ENCODE data around the gene HELQ. TPM values are rescaled to one million over a fixed set of nuclear protein-coding genes. Genes with fewer than 3 reads are reported as not detected.
A peak's percentile ranks its signal among the peaks of the same experiment; 100 is the strongest.

The HELQ gene
- total and polyA plus RNA-seq, 2 of the 13 experiments (the other 11 are each of a cell fraction or from before 2014, with no cell fraction given): 6.6 to 10.8 TPM

DNA sequence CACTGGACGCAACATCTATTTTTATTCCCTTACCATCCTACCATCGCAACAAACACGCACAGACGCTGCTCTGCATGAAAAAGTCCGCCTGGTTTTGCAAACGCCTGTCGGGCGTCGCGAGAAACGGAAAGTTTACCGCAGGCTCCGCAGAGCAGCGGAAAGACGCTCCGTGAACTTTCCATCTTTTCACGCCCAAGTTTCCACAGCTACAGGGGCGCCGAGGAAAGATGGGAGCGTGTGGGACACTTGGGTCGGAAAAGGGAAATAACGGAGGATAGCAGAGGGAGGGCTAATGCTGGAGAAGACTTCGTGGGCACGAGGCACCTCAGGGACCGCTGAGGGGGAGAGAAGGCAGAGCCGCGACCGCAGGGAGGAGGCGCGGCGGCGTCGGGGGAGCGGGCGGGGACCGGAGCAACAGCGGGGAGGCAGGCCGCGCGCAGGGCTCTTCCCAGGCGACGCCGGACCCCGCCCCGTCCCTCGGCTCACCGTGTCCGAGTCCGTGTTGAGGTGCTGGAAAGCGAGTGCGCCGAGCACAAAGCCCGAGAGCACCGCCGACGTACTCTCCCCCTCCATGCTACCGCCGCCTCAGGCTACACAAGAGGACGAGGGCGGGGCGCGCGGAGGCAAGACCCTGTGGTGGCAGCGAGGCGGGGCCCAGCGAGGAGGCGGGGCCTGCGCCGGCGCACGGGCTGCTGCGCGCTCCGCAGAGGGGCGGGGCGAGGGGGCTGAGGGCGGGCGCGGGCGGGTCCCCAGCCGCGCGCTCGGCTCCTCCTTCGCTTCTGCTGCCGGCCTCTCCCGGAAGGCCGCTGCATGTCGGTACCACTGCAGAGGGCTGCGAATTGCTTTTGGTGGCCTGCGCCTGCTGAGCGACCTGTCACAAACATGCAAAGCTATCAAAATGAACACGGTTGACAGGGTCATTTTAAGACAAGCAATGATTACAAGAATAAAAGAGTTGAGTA lies 29.2 kb upstream of the HELQ start, which contains the start of gene ABRAXAS1 (continued):
- TF ChIP-seq, protein P1, sequence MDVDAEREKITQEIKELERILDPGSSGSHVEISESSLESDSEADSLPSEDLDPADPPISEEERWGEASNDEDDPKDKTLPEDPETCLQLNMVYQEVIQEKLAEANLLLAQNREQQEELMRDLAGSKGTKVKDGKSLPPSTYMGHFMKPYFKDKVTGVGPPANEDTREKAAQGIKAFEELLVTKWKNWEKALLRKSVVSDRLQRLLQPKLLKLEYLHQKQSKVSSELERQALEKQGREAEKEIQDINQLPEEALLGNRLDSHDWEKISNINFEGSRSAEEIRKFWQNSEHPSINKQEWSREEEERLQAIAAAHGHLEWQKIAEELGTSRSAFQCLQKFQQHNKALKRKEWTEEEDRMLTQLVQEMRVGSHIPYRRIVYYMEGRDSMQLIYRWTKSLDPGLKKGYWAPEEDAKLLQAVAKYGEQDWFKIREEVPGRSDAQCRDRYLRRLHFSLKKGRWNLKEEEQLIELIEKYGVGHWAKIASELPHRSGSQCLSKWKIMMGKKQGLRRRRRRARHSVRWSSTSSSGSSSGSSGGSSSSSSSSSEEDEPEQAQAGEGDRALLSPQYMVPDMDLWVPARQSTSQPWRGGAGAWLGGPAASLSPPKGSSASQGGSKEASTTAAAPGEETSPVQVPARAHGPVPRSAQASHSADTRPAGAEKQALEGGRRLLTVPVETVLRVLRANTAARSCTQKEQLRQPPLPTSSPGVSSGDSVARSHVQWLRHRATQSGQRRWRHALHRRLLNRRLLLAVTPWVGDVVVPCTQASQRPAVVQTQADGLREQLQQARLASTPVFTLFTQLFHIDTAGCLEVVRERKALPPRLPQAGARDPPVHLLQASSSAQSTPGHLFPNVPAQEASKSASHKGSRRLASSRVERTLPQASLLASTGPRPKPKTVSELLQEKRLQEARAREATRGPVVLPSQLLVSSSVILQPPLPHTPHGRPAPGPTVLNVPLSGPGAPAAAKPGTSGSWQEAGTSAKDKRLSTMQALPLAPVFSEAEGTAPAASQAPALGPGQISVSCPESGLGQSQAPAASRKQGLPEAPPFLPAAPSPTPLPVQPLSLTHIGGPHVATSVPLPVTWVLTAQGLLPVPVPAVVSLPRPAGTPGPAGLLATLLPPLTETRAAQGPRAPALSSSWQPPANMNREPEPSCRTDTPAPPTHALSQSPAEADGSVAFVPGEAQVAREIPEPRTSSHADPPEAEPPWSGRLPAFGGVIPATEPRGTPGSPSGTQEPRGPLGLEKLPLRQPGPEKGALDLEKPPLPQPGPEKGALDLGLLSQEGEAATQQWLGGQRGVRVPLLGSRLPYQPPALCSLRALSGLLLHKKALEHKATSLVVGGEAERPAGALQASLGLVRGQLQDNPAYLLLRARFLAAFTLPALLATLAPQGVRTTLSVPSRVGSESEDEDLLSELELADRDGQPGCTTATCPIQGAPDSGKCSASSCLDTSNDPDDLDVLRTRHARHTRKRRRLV (CRISPR knock-in tag; IDR thresholded peaks at IDR 0.05): no peak
- TF ChIP-seq HMGA1 (CRISPR knock-in tag; conservative IDR thresholded peaks at IDR 0.05) (no peak), NFATC3 (CRISPR knock-in tag; IDR thresholded peaks at IDR 0.05) (peak; percentile 58; the same call in 1 of the 2 replicates), ZNF3 (CRISPR knock-in tag; IDR thresholded peaks at IDR 0.05) (no peak)
- TF ChIP-seq, protein P2, sequence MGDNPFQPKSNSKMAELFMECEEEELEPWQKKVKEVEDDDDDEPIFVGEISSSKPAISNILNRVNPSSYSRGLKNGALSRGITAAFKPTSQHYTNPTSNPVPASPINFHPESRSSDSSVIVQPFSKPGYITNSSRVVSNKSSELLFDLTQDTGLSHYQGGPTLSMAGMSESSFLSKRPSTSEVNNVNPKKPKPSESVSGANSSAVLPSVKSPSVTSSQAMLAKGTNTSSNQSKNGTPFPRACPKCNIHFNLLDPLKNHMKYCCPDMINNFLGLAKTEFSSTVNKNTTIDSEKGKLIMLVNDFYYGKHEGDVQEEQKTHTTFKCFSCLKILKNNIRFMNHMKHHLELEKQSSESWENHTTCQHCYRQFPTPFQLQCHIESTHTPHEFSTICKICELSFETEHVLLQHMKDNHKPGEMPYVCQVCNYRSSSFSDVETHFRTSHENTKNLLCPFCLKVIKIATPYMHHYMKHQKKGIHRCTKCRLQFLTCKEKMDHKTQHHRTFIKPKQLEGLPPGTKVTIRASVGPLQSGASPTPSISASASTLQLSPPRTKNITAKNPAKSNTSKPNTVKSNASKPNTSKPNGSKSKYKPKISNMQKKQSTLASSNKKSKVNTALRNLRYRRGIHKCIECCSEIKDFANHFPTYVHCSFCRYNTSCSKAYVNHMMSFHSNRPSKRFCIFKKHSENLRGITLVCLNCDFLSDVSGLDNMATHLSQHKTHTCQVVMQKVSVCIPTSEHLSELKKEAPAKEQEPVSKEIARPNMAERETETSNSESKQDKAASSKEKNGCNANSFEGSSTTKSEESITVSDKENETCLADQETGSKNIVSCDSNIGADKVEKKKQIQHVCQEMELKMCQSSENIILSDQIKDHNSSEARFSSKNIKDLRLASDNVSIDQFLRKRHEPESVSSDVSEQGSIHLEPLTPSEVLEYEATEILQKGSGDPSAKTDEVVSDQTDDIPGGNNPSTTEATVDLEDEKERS (CRISPR knock-in tag; IDR thresholded peaks at IDR 0.05): 0 out of 2 replicates have a peak, but pooled peaks have one; percentile 48
- TF ChIP-seq, protein P3, sequence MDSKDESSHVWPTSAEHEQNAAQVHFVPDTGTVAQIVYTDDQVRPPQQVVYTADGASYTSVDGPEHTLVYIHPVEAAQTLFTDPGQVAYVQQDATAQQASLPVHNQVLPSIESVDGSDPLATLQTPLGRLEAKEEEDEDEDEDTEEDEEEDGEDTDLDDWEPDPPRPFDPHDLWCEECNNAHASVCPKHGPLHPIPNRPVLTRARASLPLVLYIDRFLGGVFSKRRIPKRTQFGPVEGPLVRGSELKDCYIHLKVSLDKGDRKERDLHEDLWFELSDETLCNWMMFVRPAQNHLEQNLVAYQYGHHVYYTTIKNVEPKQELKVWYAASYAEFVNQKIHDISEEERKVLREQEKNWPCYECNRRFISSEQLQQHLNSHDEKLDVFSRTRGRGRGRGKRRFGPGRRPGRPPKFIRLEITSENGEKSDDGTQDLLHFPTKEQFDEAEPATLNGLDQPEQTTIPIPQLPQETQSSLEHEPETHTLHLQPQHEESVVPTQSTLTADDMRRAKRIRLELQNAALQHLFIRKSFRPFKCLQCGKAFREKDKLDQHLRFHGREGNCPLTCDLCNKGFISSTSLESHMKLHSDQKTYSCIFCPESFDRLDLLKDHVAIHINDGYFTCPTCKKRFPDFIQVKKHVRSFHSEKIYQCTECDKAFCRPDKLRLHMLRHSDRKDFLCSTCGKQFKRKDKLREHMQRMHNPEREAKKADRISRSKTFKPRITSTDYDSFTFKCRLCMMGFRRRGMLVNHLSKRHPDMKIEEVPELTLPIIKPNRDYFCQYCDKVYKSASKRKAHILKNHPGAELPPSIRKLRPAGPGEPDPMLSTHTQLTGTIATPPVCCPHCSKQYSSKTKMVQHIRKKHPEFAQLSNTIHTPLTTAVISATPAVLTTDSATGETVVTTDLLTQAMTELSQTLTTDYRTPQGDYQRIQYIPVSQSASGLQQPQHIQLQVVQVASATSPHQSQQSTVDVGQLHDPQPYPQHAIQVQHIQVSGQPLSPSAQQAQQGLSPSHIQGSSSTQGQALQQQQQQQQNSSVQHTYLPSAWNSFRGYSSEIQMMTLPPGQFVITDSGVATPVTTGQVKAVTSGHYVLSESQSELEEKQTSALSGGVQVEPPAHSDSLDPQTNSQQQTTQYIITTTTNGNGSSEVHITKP (CRISPR knock-in tag; IDR thresholded peaks at IDR 0.05; ENCODE audit: low read depth): no peak
- TF ChIP-seq, protein P4, sequence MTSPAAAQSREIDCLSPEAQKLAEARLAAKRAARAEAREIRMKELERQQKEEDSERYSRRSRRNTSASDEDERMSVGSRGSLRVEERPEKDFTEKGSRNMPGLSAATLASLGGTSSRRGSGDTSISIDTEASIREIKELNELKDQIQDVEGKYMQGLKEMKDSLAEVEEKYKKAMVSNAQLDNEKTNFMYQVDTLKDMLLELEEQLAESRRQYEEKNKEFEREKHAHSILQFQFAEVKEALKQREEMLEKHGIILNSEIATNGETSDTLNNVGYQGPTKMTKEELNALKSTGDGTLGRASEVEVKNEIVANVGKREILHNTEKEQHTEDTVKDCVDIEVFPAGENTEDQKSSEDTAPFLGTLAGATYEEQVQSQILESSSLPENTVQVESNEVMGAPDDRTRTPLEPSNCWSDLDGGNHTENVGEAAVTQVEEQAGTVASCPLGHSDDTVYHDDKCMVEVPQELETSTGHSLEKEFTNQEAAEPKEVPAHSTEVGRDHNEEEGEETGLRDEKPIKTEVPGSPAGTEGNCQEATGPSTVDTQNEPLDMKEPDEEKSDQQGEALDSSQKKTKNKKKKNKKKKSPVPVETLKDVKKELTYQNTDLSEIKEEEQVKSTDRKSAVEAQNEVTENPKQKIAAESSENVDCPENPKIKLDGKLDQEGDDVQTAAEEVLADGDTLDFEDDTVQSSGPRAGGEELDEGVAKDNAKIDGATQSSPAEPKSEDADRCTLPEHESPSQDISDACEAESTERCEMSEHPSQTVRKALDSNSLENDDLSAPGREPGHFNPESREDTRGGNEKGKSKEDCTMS (CRISPR knock-in tag; conservative IDR thresholded peaks at IDR 0.05): no peak
- TF ChIP-seq, protein P5, sequence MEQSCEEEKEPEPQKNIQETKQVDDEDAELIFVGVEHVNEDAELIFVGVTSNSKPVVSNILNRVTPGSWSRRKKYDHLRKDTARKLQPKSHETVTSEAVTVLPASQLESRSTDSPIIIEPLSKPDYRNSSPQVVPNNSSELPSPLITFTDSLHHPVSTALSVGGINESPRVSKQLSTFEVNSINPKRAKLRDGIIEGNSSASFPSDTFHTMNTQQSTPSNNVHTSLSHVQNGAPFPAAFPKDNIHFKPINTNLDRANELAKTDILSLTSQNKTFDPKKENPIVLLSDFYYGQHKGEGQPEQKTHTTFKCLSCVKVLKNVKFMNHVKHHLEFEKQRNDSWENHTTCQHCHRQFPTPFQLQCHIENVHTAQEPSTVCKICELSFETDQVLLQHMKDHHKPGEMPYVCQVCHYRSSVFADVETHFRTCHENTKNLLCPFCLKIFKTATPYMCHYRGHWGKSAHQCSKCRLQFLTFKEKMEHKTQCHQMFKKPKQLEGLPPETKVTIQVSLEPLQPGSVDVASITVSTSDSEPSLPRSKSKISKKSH (CRISPR knock-in tag; IDR thresholded peaks at IDR 0.05; ENCODE audit: borderline replicate concordance): peak; percentile 91
